ENCODE measurements around the gene ATXN7. TPM values are rescaled to one million over a fixed set of nuclear protein-coding genes. Genes with fewer than 3 reads are reported as not detected.

Gene ATXN7
- total and polyA plus RNA-seq, 5 donors = 4.8 to 18.9 (median 11.1) TPM

DNA sequence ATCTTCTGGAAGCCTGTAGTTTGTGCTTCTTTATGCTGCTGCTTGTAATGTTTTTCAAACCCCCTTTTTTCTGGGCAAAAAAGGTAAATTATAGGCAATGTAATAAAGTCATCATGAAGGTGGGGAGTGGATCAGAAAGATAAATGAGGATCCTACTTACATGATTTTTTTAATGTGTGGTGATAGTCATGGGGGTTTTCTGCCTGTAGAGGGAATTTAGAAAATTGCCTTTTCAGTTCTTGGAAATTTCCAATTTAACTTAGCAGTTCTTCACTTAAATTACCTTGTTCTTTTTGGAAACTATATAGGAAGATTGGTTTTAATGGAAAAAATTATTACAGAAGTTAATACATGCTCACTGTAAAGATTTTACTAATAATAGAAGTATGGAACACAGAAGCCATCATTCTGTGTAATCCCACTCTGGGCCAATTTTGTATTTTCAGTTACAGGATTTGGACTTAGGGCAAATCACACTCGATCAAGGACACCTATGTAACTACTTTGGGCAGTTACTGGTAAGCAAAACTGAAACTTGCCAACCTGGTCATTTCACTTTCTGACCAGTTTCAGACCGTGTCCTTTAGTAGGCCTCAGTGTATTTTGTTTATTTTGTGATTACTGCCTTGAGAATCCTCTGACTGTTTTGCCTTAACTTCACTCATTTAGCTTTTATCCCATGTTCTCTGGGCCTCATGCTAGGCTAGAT is 59.0 kb downstream of the ATXN7 start:
- Histone ChIP-seq H3K27me3 (ENCODE audit: control insufficient read depth, insufficient read depth) (no peaks in the 10 kb centered on the region), H3K4me1 (ENCODE audit: control insufficient read depth, insufficient read depth, low read length) (no peaks in the 10 kb centered on the region), H3K4me3 (ENCODE audit: low read length) (no peak overlapping the region), H3K9me3 (ENCODE audit: control insufficient read depth, low read length) (no peaks in the 10 kb centered on the region), H3K27ac (ENCODE audit: low read length) (no peak overlapping the region)
- ATAC-seq (no peak), DNase-seq (no peak)
- intact Hi-C loops (cut with DNase I) = no loop called here
- 84% methylated on average over 2 of the region's 2 CpGs for WGBS

DNA sequence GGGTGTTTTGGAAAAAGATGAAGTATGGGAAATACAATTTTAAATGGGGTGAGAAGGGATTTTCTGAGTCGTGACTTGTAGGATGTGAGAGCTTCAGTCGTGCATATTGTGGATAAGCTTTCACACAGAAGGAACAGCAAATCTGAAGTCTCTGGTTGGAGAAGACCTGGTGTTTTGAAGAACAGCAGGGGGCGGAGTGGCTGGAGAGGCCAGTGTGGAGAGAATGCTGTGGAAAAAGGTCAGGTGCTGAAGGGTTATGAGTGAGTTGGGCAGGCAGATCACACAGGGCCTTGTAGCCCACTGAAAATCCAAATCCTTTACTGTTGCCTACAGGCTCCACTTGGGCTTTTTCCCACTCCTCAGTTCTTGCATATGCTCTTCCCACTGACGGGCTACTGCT is 62.6 kb downstream of the ATXN7 start:
- intact Hi-C loops (cut with DNase I) = no loop called here
- Histone ChIP-seq H3K4me3 (ENCODE audit: low read length) (no peak overlapping the region), H3K4me1 (ENCODE audit: control insufficient read depth, insufficient read depth, low read length) (no peaks in the 10 kb centered on the region), H3K27me3 (ENCODE audit: control insufficient read depth, insufficient read depth) (no peaks in the 10 kb centered on the region), H3K27ac (ENCODE audit: low read length) (no peak overlapping the region), H3K9me3 (ENCODE audit: control insufficient read depth, low read length) (no peaks in the 10 kb centered on the region)
- DNase-seq = no peak
- no peak for ATAC-seq
- 97% methylated on average over 4 of the region's 4 CpGs for whole genome bisulfite sequencing

DNA sequence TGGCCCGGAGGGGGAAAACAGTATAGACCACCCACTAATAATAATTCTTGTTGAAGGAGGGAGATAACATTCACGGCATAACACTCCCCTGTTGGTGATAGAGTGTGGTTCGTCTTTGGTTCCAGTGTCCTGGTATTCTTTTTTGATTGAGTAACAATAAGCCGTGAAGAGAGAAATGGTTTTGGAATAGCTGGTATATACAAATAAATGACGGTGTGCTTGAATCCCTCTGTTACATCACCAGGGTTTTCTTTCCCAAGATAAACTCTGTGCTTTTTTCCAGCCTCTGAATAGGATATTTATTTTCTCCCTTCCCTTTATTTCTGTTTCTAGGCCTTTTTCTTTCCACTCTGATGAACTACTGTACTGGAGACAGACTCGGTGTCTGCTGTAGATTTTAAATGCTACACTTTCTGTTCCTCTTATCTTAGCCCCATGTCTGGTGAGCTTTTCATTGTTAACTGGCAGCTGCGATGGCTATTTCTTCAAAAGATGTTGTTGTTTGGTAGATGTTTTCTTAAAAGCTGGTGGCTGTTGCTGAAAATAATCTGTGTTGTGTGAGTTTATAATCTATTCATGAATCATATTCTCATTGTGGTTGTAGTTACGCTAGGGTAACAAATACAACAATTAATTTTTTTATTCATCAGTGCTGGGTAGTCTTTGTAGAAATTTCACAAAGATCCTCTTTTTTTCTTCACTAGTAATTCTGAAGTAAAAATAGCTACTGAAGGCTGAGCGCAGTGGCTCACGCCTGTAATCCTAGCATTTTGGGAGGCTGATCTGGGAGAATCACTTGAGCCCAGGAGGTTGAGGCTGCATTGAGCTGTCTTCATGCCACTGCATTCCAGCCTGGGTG is 64.0 kb downstream of the ATXN7 start:
- DNase-seq = no peak

DNA sequence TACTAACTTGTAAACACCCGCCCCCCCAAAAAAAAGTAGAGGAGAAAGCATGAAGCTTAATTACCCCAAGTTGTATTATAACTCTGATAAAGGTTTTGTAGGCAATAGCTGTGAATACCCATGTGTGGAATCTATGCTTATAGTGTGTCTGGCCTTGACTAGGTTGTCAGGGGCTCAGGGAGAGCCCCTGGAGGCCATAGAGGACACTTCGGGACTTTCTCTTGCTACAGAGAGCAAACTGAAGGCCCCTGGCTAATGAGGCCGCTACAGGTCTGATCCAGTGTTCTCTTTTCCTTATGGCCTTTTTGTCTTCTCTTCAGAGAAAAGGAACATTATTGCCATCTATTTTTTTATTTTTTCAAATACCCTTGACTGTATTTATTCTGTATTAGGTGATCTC is 67.6 kb downstream of the ATXN7 start:
- Histone ChIP-seq H3K4me1 (ENCODE audit: control insufficient read depth, insufficient read depth, low read length) (peaks cover 3% of the 10 kb centered on the region), H3K27ac (ENCODE audit: low read length) (no peak overlapping the region), H3K9me3 (ENCODE audit: control insufficient read depth, low read length) (no peaks in the 10 kb centered on the region), H3K27me3 (ENCODE audit: control insufficient read depth, insufficient read depth) (no peaks in the 10 kb centered on the region), H3K4me3 (ENCODE audit: low read length) (no peak overlapping the region)
- 94% methylated on average over 3 of the region's 3 CpGs for WGBS
- intact Hi-C loops (cut with DNase I) = no loop called here
- ATAC-seq (no peak), DNase-seq (no peak)

More for the DNA sequence above, 64.0 kb downstream of the ATXN7 start:
- intact Hi-C loops (cut with DNase I) = no loop called here
- Histone ChIP-seq H3K9me3 (ENCODE audit: control insufficient read depth, low read length) (no peaks in the 10 kb centered on the region), H3K27ac (ENCODE audit: low read length) (no peak overlapping the region), H3K27me3 (ENCODE audit: control insufficient read depth, insufficient read depth) (no peaks in the 10 kb centered on the region), H3K4me1 (ENCODE audit: control insufficient read depth, insufficient read depth, low read length) (peaks cover 3% of the 10 kb centered on the region), H3K4me3 (ENCODE audit: low read length) (no peak overlapping the region)
- no peak for ATAC-seq
- WGBS = 64% methylated on average over 10 of the region's 10 CpGs

DNA sequence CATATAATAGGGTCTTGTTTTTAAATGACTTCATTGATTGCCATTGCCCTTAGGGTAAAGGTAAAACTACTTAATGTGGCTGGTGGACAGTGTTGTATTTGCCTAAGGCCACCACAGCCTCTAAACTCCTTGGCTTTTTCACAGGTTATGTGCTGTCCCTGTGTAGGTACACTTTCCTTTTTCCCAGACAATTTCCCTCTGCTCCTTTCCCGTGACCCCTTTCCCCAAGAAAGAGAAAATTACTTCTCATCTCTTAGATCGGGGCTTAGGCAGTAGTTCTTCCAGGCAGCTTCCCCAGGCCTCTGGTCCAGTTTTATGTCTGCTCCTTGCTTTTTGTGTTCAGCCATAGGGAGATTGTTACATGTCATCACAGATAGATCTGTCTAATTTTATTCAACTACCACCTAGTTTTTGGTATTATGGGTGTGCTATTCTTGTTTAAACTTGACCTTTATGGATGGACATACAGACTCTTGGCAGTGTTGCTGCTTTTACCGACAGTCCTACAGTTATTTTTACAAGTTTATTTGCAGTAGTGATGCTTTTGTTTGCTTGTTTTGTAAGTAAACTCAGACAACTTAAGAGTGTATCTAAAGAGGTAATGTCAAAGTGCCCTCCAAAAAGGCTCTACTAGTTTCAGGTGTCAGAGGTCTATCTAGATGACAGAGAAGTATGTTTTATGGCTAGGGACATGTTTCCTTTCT is 69.0 kb downstream of the ATXN7 start:
- WGBS = 68% methylated on average over 3 of the region's 3 CpGs
- no peak for ATAC-seq
- Histone ChIP-seq H3K27ac (ENCODE audit: low read length) (no peak overlapping the region), H3K27me3 (ENCODE audit: control insufficient read depth, insufficient read depth) (no peaks in the 10 kb centered on the region), H3K9me3 (ENCODE audit: control insufficient read depth, low read length) (no peaks in the 10 kb centered on the region), H3K4me1 (ENCODE audit: control insufficient read depth, insufficient read depth, low read length) (peaks cover 3% of the 10 kb centered on the region), H3K4me3 (ENCODE audit: low read length) (no peak overlapping the region)
- intact Hi-C loops (cut with DNase I) = no loop called here
- DNase-seq = no peak

DNA sequence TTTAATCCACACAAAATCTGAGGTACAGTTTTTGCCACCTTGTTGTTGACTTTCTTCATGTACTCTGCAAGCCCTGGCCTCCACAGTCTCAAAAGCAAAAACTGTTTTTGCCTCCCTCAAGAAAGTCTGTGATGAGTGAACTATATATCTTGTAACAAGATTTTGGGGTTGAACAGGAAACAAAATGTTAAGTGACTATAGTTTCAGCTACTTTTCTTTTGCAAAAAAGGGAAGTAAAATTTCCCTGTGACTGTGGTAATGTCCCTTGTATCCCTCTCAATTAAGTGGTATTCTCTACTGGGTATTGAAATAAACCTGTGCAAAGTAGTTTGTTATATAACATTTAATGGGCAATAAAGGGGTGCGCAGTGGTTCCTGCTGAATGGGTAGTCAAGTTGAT is 69.8 kb downstream of the ATXN7 start:
- no peak for DNase-seq
- no peaks in the 10 kb centered on the region for H3K9me3 ChIP-seq (ENCODE audit: control insufficient read depth, low read length)
- H3K27ac ChIP-seq (ENCODE audit: low read length) = no peak overlapping the region
- intact Hi-C loops (cut with DNase I) = no loop called here
- WGBS = 99% methylated on average over 1 of the region's 1 CpG
- peaks cover 3% of the 10 kb centered on the region for H3K4me1 ChIP-seq (ENCODE audit: control insufficient read depth, insufficient read depth, low read length)
- H3K27me3 ChIP-seq (ENCODE audit: control insufficient read depth, insufficient read depth) = no peaks in the 10 kb centered on the region
- no peak overlapping the region for H3K4me3 ChIP-seq (ENCODE audit: low read length)
- ATAC-seq = no peak

DNA sequence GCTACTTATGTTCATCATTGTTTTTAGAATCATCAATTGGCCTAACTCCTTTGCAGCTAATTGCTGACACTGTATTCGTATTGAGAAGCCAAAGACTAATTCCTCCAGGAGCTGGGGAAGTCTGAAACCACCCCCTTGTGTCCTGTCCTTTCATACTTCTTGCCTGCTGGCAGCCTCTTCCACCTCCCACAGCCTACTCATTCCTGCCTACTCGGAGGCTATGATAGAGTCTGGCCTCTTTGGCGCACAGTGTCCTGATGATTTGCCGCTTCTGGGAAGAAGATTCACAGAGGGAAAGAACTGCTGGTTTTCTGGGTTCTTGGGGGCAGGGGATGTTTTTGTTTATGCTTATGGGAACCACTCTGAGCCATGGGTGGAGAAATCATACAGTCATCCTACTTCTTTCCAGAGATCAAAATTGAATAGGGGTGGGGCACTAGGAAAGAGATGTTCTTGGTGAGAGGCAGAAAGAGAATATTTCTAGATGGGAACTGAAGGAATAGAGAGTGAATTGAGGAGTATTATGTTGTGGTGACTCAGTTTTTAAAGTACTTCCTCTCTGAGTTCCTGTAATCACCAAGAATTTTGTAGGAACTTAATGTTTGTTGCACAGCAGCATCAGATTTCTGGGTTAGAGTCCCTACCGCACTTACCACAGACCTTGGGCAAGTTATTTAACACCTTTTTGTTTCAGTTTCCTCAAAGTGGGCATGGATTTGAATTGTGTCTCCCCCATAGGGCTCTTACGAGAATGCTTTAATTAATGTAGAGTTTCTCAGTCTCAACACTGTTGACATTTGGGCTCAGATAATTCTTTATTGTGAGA is 70.6 kb downstream of the ATXN7 start:
- intact Hi-C loops (cut with DNase I) = no loop called here
- Histone ChIP-seq H3K27me3 (ENCODE audit: control insufficient read depth, insufficient read depth) (no peaks in the 10 kb centered on the region), H3K27ac (ENCODE audit: low read length) (no peak overlapping the region), H3K9me3 (ENCODE audit: control insufficient read depth, low read length) (no peaks in the 10 kb centered on the region), H3K4me1 (ENCODE audit: control insufficient read depth, insufficient read depth, low read length) (peaks cover 3% of the 10 kb centered on the region), H3K4me3 (ENCODE audit: low read length) (no peak overlapping the region)
- ATAC-seq (peak in 1 of 2 donors; percentile 63), DNase-seq (no peak)
- 78% methylated on average over 6 of the region's 6 CpGs for WGBS

DNA sequence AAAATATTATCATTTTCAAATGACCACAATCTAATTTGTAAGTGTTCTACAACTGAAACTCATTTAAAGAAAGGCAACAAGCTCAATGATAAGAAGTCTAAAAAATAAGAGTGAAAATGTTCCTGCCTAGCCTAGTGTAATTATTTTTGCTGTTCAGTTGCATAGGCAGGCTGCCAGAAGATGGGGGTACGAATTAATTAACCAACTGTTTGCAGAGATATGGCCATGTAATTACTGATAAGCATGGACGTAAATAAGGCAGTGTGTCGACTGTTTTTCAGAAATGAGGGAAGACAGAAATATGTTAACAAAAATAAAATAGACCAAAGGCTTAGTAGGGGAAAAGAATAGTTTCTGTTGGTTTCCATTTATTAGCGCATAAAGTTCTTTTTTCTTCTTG is 73.3 kb downstream of the ATXN7 start:
- no peak overlapping the region for H3K27ac ChIP-seq (ENCODE audit: low read length)
- ATAC-seq (no peak), DNase-seq (no peak)
- no peak overlapping the region for H3K4me3 ChIP-seq (ENCODE audit: low read length)
- WGBS = 49% methylated on average over 4 of the region's 4 CpGs
- H3K27me3 ChIP-seq (ENCODE audit: control insufficient read depth, insufficient read depth) = no peaks in the 10 kb centered on the region
- H3K4me1 ChIP-seq (ENCODE audit: control insufficient read depth, insufficient read depth, low read length) = peaks cover 3% of the 10 kb centered on the region
- intact Hi-C loops (cut with DNase I) = no loop called here
- no peaks in the 10 kb centered on the region for H3K9me3 ChIP-seq (ENCODE audit: control insufficient read depth, low read length)

DNA sequence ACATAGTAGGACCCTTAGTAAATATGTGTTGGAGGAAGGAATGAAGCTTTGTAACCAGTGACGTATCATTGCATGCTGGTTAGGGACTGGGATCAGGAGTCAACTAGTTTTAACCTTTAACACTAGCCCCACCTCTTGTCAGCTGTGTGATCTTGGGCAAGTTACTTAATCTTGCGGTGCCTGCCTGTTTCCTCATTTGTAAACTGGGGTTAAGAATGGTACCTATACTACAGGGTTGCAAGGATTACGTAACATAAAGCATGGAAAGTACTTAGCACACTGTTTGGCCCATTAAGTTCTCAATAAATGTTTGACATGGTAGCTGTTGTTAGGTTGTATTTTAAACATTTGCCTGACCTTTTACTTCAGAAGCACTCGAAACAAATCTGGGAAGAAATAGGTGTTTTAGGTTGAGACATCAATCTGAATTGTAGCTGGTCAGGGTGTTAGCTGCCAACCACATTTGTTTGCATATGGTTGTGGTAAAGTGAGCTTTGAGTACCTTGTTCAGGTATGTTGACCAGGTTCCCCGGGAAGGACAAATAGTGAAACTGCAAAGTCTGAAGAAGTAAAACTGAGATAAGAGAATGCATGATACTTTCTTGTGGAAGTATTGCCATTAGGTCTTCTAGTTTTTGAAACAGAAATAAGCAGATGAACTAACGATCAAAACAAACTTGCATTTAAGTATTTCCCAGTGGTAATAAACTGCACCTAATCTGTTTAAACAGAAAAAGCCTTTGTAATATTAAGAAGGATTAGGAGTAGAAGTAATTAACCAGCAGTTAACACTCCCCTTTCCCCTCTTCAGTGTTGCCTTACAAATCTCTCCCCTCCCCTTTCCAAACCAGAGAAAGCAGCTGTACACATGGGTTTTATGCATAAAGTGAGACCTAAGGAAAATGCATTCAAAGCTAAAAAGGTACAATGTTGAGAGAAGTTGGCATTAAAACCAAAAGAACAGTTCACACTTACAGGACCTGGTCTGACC is 74.3 kb downstream of the ATXN7 start:
- intact Hi-C loops (cut with DNase I) = no loop called here
- 84% methylated on average over 6 of the region's 6 CpGs for WGBS
- no peak overlapping the region for H3K4me3 ChIP-seq (ENCODE audit: low read length)
- no peaks in the 10 kb centered on the region for H3K4me1 ChIP-seq (ENCODE audit: control insufficient read depth, insufficient read depth, low read length)
- H3K9me3 ChIP-seq (ENCODE audit: control insufficient read depth, low read length) = no peaks in the 10 kb centered on the region
- H3K27ac ChIP-seq (ENCODE audit: low read length) = no peak overlapping the region
- DNase-seq = no peak
- no peaks in the 10 kb centered on the region for H3K27me3 ChIP-seq (ENCODE audit: control insufficient read depth, insufficient read depth)
- ATAC-seq = peak in 1 of 2 donors; percentile 21

DNA sequence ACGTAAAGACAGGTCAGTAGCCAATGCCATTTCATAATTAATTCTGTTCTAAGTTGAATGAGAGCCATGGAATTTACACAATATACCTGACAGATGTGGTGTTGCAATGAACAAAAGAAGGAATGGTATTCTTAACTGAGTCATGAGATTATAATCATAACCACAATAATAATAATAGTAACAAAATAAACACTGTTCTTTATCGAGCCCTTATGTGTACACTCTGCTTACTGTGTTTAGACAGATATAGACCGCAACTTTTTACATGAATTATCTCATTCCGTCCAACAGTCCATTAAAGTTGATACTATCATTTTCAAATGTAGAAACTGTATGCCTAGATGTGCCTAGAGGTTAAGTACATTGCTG is 76.7 kb downstream of the ATXN7 start:
- 95% methylated on average over 4 of the region's 4 CpGs for WGBS
- Histone ChIP-seq H3K27me3 (ENCODE audit: control insufficient read depth, insufficient read depth) (no peaks in the 10 kb centered on the region), H3K4me1 (ENCODE audit: control insufficient read depth, insufficient read depth, low read length) (peaks cover 2% of the 10 kb centered on the region), H3K9me3 (ENCODE audit: control insufficient read depth, low read length) (no peaks in the 10 kb centered on the region), H3K27ac (ENCODE audit: low read length) (no peak overlapping the region), H3K4me3 (ENCODE audit: low read length) (no peak overlapping the region)
- intact Hi-C loops (cut with DNase I) = no loop called here
- DNase-seq (no peak), ATAC-seq (no peak)

Measured in right cardiac atrium (tissue), 5 donors.